HEK293 (cell line): ENCODE measurements around the gene CTDSPL2.

ENCODE experiments used
- TCF7L2 ChIP-seq: IDR thresholded peaks from 2 replicates; pipeline ENCODE4 v1.6.1; 2011; ENCODE audit warnings: low read depth, mild to moderate bottlenecking, inconsistent platforms, low read length, moderate library complexity, borderline replicate concordance
- ZNF747 ChIP-seq: fragments of 450-650 bp; formaldehyde crosslinking; IDR thresholded peaks from 2 replicates; pipeline ENCODE4 v1.5.1; 2016; ENCODE audit warnings: missing biosample characterization, missing genetic modification characterization
- TF ChIP-seq, protein P1 (sequence below): fragments of 450-650 bp; formaldehyde crosslinking; IDR thresholded peaks from 2 replicates; pipeline ENCODE4 v1.5.1; 2016; ENCODE audit warnings: missing biosample characterization, missing genetic modification characterization

DNA sequence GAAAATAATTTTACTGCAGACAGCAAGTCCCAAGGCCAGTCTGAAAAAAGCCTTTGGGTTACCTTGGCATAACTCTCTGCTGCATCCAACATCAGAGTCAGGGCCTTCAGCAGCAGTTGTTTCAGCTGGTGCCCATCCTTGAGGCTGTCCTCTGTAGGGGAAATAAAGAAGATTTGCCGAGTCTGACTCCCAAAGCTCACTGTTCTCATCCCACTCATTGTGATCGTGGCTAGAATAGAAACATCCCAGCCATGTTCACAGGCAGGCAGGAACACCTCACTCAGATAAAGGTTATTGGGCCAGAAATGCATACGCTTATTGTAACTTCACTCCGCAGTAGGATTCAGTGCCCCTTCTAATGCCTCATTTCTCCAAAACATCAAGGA, 138.7 kb downstream of the CTDSPL2 start:
- TF ChIP-seq TCF7L2 (no peak), ZNF747 (tag by site-specific recombination) (no peak)
- TF ChIP-seq, protein P1, sequence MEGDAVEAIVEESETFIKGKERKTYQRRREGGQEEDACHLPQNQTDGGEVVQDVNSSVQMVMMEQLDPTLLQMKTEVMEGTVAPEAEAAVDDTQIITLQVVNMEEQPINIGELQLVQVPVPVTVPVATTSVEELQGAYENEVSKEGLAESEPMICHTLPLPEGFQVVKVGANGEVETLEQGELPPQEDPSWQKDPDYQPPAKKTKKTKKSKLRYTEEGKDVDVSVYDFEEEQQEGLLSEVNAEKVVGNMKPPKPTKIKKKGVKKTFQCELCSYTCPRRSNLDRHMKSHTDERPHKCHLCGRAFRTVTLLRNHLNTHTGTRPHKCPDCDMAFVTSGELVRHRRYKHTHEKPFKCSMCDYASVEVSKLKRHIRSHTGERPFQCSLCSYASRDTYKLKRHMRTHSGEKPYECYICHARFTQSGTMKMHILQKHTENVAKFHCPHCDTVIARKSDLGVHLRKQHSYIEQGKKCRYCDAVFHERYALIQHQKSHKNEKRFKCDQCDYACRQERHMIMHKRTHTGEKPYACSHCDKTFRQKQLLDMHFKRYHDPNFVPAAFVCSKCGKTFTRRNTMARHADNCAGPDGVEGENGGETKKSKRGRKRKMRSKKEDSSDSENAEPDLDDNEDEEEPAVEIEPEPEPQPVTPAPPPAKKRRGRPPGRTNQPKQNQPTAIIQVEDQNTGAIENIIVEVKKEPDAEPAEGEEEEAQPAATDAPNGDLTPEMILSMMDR (tag by site-specific recombination) = no peak
